SH-SY5Y (cell line): ENCODE results near the gene PWWP2A.

Experiments used
- GATA2 ChIP-seq: IDR thresholded peaks from 2 replicates; pipeline ENCODE4 v1.6.1; 2011; ENCODE audit warnings: mild to moderate bottlenecking, low read depth, low read length
- GATA3 ChIP-seq: IDR thresholded peaks from 2 replicates; pipeline ENCODE4 v1.6.1; 2011; ENCODE audit warnings: low read depth, mild to moderate bottlenecking, low read length, moderate library complexity

DNA sequence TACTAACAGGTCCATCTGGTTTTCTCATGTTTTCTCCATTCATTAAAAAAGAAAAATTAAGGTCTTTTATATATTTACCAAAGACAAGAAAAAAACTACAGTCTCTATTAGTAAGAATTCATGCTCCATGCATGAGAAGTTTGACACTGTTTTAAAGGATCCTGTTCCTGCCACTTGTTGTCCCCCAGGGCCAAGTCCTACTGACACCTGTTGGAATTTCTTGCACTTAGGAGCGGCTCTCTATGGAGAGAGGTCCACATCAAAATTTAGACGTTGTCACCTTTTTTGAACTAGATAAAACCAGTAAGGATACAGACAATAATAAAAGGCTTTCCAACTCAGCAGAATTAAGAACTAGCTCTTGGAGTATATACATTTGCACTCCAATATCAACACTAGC, 42.3 kb downstream of the PWWP2A start:
- TF ChIP-seq GATA2 (no peak), GATA3 (no peak)
